ENCODE results near the gene NECTIN1.

The NECTIN1 gene

GRCh38 chr11:119691020-119691666 is 37.9 kb downstream of the NECTIN1 start:
- DNase-seq, result no peak

GRCh38 chr11:119689302-119689701 is 39.7 kb downstream of the NECTIN1 start:
- DNase-seq, result no peak

GRCh38 chr11:119688356-119688755 is 40.6 kb downstream of the NECTIN1 start:
- DNase-seq, result no peak

- DNase-seq, result no peak
These were observed 41.5 kb downstream of the NECTIN1 start for GRCh38 chr11:119687373-119688046.

- DNase-seq, result no peak
These were observed 42.7 kb downstream of the NECTIN1 start for GRCh38 chr11:119686177-119686882.

- no peak for DNase-seq
These were observed 43.8 kb downstream of the NECTIN1 start for GRCh38 chr11:119685111-119685746.

GRCh38 chr11:119684361-119685110 is 44.5 kb downstream of the NECTIN1 start:
- DNase-seq, result no peak

GRCh38 chr11:119683783-119684182 is 45.2 kb downstream of the NECTIN1 start:
- DNase-seq, result peak; percentile 24

- DNase-seq, result no peak
These were observed 47.6 kb downstream of the NECTIN1 start for GRCh38 chr11:119681361-119681910.

- no peak for DNase-seq
These were observed 48.2 kb downstream of the NECTIN1 start for GRCh38 chr11:119680541-119681360.

- DNase-seq, result no peak
These were observed 49.7 kb downstream of the NECTIN1 start for GRCh38 chr11:119679346-119679745.

GRCh38 chr11:119678351-119678750 is 50.6 kb downstream of the NECTIN1 start:
- no peak for DNase-seq

GRCh38 chr11:119677840-119678239 is 51.2 kb downstream of the NECTIN1 start:
- DNase-seq, result no peak

- DNase-seq, result no peak
These were observed 52.5 kb downstream of the NECTIN1 start for GRCh38 chr11:119676461-119677020.

GRCh38 chr11:119673759-119674336 is 55.2 kb downstream of the NECTIN1 start:
- DNase-seq, result no peak

GRCh38 chr11:119673052-119673758 is 55.8 kb downstream of the NECTIN1 start:
- peak; percentile 36 for DNase-seq

GRCh38 chr11:119672597-119672996 is 56.4 kb downstream of the NECTIN1 start:
- DNase-seq, result peak; percentile 73

GRCh38 chr11:119671561-119672015 is 57.4 kb downstream of the NECTIN1 start:
- peak; percentile 44 for DNase-seq

- peak; percentile 87 for DNase-seq
These were observed 57.9 kb downstream of the NECTIN1 start for GRCh38 chr11:119671051-119671450.

GRCh38 chr11:119669487-119669886 is 59.5 kb downstream of the NECTIN1 start:
- no peak for DNase-seq

Data from DMS79 (cell line).